Measurements from ENCODE around the gene MACROD2. TPM values are rescaled to one million over a fixed set of nuclear protein-coding genes. Genes with fewer than 3 reads are reported as not detected.

MACROD2 gene
- total and polyA plus RNA-seq, 2 experiments from 2014 or later: 2.8 to 4.3 TPM

DNA sequence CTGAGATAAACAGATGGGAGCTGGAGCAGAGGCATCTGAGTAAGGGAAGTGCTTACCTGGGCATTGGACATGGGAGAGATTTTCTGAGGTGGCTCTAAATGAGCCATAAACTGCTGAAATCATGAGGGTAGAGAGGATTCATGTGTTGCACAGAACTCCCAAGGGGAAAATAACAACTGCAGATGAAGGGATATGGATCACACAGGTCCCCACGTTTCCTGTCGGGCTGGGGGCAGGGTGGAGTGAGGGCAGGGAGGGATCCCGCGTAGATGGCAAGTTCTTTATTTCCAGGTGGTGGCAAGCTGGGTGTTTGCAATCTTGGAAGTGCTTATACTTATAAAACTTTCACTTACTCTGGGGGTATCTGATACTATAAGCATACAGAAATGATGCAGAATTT is 764.7 kb downstream of the MACROD2 start (continued):
- no peak for TF ChIP-seq REST (IDR thresholded peaks at IDR 0.05; ENCODE audit: unreplicated experiment)
- TF ChIP-seq NANOG (IDR thresholded peaks at IDR 0.05; ENCODE audit: borderline replicate concordance): no peak
- no peak for TF ChIP-seq ZNF331 (CRISPR knock-in tag; IDR thresholded peaks at IDR 0.05; ENCODE audit: low read depth)

DNA sequence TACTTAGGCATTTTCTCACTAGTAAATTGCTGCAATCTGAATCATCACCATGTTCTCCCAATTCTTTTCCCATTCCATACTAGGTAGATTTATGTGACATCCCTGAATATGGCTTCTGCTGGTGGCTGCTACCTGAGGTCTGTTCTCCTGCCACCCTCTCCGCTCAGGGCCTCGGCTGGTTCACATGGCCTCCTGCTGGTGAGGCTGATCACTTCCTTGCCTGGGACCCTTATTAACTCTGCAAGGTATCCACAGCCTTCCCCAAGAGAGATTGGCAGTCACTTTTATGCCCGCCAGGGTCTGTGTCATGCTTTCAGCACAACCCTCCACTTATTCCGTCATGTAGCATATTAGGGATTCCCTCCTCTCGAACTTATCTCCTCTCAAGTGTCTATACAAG is 766.6 kb downstream of the MACROD2 start:
- Histone ChIP-seq H3F3A (replicated peaks; ENCODE audit: low read depth) (no peaks in the 10 kb centered on the region), H2AFZ (no peak overlapping the region; the same call in 1 of the 2 replicates), H3K36me3 (ENCODE audit: insufficient read depth) (no peaks in the 10 kb centered on the region), H3K27me3 (ENCODE audit: insufficient read depth) (no peaks in the 10 kb centered on the region), H3K9me2 (ENCODE audit: insufficient read depth) (peaks cover 12% of the 10 kb centered on the region; the same call in 1 of the 2 replicates), H4K20me1 (replicated peaks; ENCODE audit: insufficient read depth) (no peaks in the 10 kb centered on the region), H3K4me2 (no peak overlapping the region), H3K4me1 (ENCODE audit: insufficient read depth) (0 out of 2 replicates have a peak, but pooled peaks cover 7% of the 10 kb centered on the region), H3K4me3 (no peak overlapping the region), H3K79me2 (replicated peaks; ENCODE audit: insufficient read depth) (no peaks in the 10 kb centered on the region), H3K27ac (ENCODE audit: low read depth) (no peak overlapping the region)
- ATAC-seq (peak; percentile 62), DNase-seq (ENCODE audit: low spot score) (peak; percentile 8)
- Mint-ChIP-seq H3K4me1 (peaks cover 21% of the 10 kb centered on the region), H3K27ac (no peak overlapping the region), H3K9me3 (no peaks in the 10 kb centered on the region), H3K36me3 (ENCODE audit: low read depth) (no peaks in the 10 kb centered on the region), H3K27me3 (ENCODE audit: insufficient read depth, low read depth, poor library complexity) (peaks cover 2% of the 10 kb centered on the region), H3K4me3 (no peak overlapping the region)
- TF ChIP-seq CTCF (conservative IDR thresholded peaks at IDR 0.05; ENCODE audit: low read depth in 2 of 2) (peak in 1 of 2 experiments; percentile 20; a peak in 3 of 4 replicates), STAT1 (IDR thresholded peaks at IDR 0.05; ENCODE audit: unreplicated experiment) (no peak)

DNA sequence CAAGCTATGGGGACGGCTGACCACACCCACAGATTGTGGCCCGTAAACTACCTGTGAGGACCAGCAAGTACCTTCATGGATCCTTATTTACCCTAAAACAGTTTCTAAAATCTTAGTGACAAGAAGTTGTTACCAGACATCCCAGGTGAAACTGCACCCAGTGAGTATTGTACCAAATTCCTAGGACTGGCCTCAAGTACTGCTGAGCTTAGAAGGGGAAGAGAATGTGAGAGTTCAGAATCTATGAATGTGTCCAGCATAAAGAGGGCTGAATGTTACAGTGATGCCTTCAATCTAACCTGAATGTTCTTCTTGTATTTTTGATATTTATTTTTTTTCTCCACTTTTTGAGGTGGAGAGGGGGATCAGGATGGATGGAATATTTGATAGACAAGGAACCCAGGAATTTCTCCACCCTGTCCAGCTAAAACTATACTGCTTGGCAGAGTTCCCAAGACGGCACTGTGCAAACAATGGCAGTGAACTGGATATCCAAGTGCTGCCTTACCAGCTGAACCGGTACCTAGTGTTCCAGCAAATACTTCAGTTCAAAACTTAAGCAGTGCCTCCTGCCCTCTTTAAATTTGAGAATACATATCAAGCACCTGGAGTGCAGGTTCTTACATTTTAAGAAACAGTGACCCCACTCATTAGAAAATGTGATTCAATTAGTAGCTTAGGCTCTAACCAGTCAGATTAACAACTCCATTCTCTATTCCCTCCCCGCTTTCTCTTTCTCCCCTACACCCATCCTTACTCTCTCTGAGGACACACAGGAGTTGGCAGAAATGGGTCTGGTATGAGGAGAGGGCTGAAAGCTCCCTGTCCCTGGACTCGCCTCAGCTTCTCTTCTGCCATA is 769.4 kb downstream of the MACROD2 start:
- no peak overlapping the region for H3K27ac ChIP-seq (ENCODE audit: low read depth)
- no peak overlapping the region for H3K4me3 ChIP-seq
- H3K27me3 ChIP-seq (ENCODE audit: insufficient read depth): no peaks in the 10 kb centered on the region
- H3F3A ChIP-seq (replicated peaks; ENCODE audit: low read depth): no peaks in the 10 kb centered on the region
- 0 out of 2 replicates have a peak, but pooled peaks cover 7% of the 10 kb centered on the region for H3K4me1 ChIP-seq (ENCODE audit: insufficient read depth)
- peaks cover 3% of the 10 kb centered on the region for H3K27me3 Mint-ChIP-seq (ENCODE audit: insufficient read depth, low read depth, poor library complexity)
- peaks cover 20% of the 10 kb centered on the region for H3K4me1 Mint-ChIP-seq
- no peak overlapping the region for H2AFZ ChIP-seq
- ATAC-seq (no peak), DNase-seq (ENCODE audit: low spot score) (no peak)
- no peak overlapping the region for H3K27ac Mint-ChIP-seq
- H3K9me2 ChIP-seq (ENCODE audit: insufficient read depth): peaks cover 15% of the 10 kb centered on the region; the same call in 1 of the 2 replicates
- no peaks in the 10 kb centered on the region for H4K20me1 ChIP-seq (replicated peaks; ENCODE audit: insufficient read depth)
- H3K4me2 ChIP-seq: no peak overlapping the region
- no peaks in the 10 kb centered on the region for H3K9me3 Mint-ChIP-seq
- no peaks in the 10 kb centered on the region; the same call in 2 of the 3 replicates for H3K36me3 Mint-ChIP-seq (ENCODE audit: low read depth)
- H3K79me2 ChIP-seq (replicated peaks; ENCODE audit: insufficient read depth): no peaks in the 10 kb centered on the region
- no peak overlapping the region for H3K4me3 Mint-ChIP-seq
- H3K36me3 ChIP-seq (ENCODE audit: insufficient read depth): no peaks in the 10 kb centered on the region
- TF ChIP-seq ZNF114 (CRISPR knock-in tag; IDR thresholded peaks at IDR 0.05) (no peak), STAT1 (IDR thresholded peaks at IDR 0.05; ENCODE audit: unreplicated experiment) (no peak), ETS1 (IDR thresholded peaks at IDR 0.05) (no peak), JUNB (IDR thresholded peaks at IDR 0.05; ENCODE audit: unreplicated experiment) (no peak), ZNF331 (CRISPR knock-in tag; IDR thresholded peaks at IDR 0.05; ENCODE audit: low read depth) (no peak), NANOG (IDR thresholded peaks at IDR 0.05; ENCODE audit: borderline replicate concordance) (no peak)

Data from GM23338 (cell line).